A673 (cell line): ENCODE results near the gene CDK13.

Experiments
- EZH2 ChIP-seq: fragments of 200-600 bp; sonication (generic); IDR thresholded peaks from 2 replicates; pipeline ENCODE4 v1.6.1; 2017; ENCODE audit warnings: borderline replicate concordance, low read depth, mild to moderate bottlenecking, mixed read lengths, antibody characterized with exemption, low read length; ENCODE audit not compliant: poor library complexity, severe bottlenecking
- TF ChIP-seq, protein P1 (sequence below): fragments of 300-800, 200-600 bp; sonication (generic); conservative IDR thresholded peaks from 2 replicates; pipeline ENCODE4 v1.5.1; 2017; ENCODE audit warnings: low read depth, mild to moderate bottlenecking, antibody characterized with exemption, low read length, moderate library complexity, mixed read lengths

DNA sequence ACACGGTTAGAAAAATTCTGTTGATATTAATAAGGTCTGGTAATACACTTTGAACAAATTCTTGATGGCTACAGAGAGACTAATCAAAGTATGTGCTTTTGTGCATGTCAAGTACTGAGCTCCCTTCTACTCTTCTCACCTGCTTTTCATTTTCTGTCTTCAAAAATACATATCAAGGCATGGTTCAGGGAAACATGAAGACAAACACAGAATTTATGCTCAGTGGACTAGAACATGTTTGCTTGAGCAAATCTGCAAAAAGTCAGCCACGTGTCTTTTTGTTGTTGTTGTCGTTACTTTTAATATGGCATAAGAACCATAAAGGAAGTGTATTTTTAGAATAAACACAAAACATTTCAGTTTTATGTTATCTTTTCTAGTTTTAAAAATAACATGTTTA, 21.9 kb downstream of the CDK13 start:
- TF ChIP-seq, protein P1, sequence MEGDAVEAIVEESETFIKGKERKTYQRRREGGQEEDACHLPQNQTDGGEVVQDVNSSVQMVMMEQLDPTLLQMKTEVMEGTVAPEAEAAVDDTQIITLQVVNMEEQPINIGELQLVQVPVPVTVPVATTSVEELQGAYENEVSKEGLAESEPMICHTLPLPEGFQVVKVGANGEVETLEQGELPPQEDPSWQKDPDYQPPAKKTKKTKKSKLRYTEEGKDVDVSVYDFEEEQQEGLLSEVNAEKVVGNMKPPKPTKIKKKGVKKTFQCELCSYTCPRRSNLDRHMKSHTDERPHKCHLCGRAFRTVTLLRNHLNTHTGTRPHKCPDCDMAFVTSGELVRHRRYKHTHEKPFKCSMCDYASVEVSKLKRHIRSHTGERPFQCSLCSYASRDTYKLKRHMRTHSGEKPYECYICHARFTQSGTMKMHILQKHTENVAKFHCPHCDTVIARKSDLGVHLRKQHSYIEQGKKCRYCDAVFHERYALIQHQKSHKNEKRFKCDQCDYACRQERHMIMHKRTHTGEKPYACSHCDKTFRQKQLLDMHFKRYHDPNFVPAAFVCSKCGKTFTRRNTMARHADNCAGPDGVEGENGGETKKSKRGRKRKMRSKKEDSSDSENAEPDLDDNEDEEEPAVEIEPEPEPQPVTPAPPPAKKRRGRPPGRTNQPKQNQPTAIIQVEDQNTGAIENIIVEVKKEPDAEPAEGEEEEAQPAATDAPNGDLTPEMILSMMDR = no peak
- TF ChIP-seq EZH2 = no peak
